Iris pigment epithelial cell (primary cell): Measurements from ENCODE around the gene PALLD.
"Not testable (repeated sequence)": the region's sequence is repeated elsewhere in the genome, so short reads cannot be mapped to it uniquely, and the experiment has no call there.

Experiments
- DNase-seq: peaks from one replicate; pipeline ENCODE4 v3.0.0-alpha.2; 2011; ENCODE audit warnings: low read depth

The PALLD gene

DNA sequence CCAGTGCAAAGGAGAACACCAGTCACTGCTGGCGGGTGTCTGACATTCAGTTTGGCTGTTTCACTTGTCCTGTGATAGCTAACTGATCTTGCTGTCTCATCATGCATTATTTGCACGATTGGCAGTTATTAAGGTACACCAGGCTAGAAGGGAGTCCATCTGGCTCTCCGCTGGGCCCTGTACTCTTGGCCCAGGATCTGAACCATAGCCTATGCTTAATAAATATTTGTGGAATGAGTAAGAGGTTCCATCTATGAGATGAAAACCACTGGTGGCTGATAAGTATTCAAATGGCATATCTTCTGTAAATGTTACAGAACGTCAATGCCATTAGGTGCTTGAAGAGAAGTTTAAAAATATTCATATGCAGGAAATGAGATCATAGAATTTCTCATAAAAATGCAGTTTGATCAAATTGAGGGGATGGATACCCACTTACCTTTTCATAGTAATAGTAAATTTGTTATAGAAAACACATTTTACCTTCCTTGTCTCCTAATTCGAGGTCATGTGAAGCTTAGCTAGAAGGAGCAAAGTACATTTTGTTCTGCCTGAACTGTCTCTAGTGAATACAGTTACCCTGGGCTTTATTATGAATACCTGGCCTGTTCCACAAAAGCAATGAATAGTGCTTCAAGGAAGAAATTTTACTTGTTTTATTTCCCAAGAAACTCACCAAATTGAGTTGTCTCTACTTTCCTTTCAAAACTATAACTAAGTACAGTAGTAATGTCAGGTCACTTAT, 299.7 kb downstream of the PALLD start:
- peak; percentile 95 for DNase-seq

DNA sequence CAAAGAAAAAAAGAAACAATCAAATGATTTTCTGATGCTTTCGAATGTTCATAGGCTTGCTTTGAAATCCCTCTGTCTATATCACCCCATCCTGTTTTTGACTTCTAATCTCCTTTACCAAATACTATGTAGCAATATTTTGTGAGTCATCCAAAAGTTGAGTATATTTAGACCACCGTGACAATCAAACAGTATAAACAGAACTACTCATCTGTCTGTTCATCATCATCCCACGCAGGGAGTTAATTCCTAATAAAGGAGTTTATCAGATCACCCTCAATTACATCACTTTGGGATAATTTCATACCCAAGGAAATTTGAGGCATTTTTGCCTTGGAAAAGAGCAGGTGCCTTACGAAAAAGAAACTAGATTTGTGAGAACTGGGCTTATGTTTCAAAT, 300.3 kb downstream of the PALLD start:
- DNase-seq: peak; percentile 96

DNA sequence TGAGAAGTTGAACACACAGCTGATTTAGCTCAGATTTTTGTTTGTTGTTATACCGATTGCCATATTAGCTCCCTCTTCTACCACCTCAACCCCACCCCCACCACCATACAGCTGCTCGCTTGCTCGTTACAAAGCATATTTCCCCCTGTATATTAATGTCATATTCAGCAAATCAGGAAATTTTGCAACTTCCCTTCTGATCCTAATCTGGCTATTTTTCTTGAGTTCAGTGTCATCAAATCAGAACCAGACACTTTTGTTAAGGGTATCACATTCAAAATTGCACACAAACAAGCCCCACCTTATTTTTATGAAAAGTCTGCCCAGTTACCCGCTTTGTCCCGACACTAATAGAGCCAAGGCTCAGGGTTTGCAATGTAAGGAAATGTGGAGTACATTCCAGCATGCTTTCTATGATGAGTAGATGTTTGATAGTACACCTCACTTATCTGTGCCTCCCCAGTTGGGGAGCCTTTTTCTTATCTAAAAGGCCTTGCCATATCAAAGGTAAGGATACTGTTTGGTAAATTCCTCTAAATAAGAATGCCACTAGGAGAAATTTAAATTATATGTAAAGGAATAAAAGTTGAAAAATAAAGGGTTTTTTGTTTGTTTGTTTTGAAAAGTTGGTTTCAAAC, 301.0 kb downstream of the PALLD start:
- peak; percentile 61 for DNase-seq

DNA sequence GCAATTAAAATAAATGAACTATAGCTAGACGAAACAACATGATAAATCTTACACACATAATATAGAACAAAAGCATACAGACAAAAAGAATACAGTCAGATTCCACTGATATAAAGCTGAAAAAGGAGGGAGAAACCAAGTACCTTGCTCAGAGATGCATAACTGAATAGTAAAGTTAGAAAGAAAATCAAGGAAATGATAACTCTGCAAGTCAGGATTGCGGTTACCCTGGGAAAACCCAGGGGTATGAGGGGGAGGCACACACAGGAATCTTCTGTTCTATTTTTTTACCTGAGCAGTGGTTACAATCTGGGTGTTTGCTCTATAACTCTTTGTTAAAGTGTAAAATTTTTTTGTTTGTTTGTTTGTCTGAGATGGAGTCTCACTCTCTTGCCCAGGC, 304.1 kb downstream of the PALLD start:
- DNase-seq: no peak

DNA sequence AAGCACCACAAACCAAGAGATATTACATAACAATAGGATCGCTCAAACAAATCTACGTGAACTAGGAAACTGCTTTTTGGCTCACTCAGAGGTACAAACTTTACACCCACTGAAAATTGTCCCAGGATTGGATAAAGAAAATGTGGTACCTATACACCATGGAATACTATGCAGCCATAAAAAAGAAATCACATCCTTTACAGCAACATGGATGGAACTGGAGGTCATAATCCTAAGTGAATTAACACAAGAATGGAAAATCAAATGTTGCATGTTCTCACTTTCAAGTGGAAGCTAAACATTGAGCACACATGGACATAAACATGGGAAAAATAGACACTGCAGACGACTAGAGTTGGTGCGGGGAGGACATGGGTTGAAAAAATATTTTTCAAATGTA, 305.4 kb downstream of the PALLD start:
- no peak for DNase-seq

DNA sequence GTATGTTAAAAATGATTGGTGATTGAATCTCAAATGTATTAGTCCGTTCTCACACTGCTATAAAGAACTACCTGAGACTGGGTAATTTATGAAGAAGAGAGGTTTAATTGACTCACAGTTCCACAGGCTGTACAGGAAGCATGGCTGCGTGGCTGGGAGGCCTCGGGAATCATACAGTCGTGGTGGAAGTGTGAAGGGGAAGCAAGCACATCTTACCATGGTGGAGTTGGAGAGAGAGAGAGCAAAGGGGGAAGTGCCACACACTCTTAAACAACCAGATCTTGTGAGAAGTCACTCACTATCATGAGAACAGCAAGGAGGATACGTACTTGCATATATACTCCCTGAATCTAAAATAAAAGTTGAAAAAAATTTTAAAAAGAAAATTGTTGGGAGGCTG, 306.2 kb downstream of the PALLD start:
- DNase-seq: not testable (repeated sequence)

DNA sequence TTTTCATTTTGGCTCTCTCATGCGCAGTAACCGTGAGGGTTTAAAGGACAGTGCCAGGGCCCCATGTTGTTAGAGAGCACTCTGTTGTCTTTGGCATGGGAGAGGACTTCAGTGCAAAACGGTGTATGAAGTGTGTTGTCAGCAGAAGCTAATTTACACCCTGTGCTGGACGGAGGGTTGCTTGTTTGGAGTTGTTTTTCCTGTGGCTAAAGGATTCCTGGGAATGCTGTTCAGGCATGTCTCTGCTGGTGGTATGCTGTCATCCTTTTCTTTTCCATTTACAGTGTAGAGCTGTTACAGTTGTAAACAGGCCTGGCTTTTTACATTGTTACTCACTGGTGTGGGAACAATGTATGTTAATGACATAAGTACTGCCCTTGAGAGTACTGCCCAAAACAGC, 306.9 kb downstream of the PALLD start:
- peak; percentile 77 for DNase-seq

DNA sequence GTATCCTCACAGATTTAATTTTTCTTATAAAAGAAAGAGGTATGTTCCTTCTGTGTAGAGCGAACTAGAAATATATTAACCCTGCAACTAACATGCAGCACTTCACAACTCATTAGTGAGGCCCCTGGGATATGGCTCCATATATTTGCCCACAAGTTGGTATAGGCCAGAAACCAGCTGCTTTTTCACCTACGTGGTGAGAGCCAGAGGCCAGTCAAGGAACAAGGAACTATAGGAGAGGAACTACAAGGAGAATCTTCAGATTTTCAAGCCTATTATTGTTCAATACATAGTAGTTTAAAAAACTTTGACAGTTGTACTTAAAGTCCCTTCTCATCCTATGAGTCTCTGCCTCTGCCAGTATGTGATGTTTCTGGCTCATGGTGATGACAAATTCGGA, 307.3 kb downstream of the PALLD start:
- no peak for DNase-seq

DNA sequence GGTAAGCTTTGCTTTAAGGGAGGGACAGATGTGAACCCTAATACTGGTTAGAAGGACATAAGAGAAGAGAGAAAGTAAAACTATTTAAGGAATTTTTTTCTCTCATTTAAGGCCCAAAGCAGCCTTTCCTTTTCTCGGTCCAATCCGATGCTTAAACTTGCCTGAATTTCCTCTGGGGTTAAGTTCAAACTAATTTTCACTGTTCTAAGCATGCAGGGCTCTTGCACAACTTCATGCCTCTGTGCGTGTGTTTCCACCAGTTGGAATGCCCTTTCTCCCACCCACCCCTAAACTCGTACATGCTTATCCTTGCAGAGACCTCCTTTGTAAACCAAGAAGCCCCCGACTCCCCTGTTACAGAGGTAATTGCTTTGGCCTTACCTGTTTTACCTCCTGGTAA, 308.5 kb downstream of the PALLD start:
- DNase-seq: peak; percentile 70

DNA sequence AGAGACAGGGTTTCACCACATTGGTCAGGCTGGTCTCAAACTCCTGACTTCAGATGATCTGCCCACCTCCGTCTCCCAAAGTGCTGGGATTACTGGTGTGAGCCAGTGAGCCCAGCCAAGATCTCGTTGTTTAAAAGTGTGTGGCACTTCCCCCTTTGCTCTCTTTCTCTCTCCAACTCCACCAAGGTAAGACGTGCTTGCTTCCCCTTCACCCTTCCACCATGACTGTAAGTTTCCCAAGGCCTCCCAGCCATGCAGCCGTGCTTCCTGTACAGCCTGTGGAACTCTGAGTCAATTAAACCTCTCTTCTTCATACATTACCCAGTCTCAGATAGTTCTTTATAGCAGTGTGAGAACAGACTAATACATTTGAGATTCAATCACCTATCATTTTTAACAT, 309.4 kb downstream of the PALLD start:
- not testable (repeated sequence) for DNase-seq

DNA sequence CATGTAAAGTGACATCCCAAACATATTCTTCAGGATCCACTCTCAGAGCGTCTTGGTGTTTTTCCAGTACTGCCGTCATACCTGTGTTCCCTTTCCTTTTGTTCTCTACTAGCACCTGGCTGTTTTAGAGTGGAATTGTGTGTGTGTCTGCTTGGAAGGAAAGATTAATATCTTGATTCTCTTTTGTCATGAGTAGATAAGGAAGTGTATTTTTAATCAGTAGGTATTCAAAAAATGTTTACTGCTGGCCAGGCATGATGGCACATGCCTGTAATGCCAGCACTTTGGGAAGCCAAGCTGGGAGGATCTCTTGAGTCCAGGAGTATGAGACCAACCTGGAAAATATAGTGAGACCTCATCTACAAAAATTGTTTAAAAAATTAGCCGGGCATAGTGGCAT, 314.4 kb downstream of the PALLD start:
- no peak for DNase-seq

DNA sequence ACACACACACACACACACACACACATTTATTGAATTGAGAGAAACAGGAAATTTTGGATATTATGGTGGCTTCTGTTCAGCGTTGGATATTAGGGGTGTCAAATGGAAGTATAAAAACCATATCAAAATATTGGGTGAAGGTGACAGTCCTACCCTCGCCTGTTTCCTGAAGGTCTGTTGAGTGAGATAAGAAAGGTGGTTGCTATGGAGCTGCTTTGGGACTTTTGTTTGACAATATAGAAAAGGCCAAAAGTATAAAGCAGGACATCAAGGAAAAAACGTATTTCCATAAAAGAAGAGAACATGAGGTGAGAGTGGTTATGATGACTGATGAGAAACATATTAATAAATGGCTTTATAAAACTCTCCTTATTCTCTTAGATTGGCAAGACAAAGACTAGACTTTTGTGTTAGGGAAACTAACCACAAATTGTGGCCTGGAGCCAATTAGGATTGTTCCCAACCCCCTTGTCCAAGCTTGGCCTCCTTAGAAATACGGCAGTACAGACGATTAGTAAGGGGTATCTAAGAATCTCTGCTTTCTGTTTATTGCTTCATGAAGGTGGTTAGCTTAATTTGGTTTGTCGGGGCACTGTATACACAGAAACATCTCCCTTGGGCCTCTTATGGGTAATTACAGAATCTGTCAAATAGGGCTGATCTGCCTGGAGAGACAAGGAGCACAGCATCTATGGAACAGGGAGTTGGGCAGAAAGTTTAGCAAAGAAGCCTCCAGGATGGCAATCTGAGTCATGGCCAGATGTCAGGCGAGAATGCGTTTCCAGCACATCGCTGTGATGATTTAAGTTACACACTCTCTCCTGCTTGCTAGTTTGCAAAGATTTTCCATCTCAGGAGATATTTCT, 315.2 kb downstream of the PALLD start:
- DNase-seq: peak; percentile 83

DNA sequence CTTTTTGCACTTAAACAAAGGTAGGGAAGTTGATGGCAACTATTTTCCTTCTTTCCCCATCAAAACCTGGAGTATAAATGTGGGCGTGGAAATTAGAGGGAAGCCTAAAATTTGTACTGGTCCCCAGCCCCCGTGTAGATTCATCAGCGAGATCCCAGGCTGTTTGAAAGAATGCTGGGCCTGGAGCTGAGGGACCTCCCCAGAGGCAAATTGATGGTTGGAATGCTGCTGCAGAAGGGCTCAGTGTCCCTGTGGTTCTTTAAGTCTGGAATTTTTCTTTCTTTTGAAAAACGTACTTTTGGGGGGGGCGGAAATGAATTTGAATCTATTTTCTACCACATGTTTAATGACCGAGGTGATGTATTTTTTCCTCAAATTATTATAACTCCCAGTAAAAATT, 316.0 kb downstream of the PALLD start:
- no peak for DNase-seq

DNA sequence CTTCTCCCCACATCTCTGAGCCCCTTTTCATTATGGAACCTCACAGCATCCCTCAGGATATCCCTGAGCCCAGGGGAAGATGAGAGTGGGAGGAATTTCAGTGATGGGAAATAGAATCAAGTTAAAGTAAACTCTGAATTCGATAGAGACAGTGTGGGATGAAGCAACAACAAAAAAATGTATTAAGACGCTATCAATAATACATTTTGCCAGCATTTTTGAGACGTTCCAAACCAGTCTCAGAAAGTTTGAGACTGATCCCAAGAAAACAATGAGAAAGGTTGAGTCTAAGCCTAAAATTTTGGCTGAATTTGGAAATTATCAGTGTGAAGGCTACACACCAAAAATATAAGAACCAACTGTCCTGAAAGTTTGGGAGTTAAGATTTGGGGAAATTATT, 317.0 kb downstream of the PALLD start:
- DNase-seq: no peak

DNA sequence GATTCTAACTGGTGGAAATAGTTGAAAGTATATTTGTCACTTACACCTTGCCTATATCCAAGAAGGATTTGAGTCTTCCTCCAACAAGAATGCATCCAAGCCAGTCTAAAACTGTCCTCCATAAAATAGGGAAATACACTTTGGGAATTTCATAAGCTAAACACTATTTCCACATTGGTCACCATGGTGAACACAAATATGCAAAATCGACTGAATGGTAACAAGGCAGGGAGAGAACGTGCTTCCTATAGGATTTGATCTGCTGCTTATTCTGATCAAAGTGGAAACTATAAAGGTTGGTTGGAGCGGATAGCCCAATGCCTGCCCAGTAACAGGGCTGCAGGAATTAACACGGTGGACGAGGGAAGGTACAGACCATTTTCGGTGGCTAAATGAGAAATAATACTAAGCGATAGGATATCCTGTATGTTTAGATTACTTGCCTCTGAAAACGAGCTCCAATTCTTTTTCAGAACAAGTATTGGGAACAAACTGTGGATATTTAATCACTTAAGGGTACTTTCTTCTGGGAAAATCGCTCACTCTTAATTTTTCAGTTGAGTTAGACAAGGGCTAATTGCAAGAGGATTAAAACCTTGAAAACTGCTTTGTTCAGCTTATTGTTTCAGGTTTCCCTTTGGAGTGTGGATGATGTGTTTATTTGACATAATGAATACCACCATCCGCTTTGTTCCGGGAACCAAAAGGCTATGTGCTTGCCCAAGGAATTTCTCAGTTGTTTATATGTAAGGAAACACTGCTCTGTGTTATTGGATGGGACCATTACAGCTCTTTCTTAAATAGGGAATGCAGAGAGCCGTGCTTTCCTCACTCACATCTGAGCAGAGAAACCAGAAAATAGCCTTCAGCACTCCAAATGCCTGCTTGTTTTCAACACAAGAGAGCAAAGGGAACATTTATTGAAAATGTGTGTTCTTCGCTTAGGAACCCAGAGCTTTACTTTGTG, 318.8 kb downstream of the PALLD start:
- peak; percentile 86 for DNase-seq

DNA sequence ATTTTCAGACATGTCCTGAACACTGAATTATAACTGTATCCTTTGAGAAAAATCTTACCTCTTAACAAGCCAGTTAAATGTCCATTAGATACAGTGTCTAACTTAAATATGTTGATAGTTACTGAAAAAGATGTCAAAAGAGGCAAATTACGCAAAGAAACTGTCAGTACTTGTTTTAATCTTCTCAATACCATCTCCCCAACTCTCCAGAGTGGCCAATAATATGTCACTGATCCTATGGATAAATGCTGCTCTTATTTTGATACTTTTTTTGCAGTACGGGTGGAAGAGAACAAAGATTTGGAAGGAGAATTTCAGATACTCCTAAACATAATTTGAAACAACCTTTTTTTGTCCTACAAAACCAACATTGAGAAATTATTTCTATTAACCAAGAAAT, 320.5 kb downstream of the PALLD start:
- DNase-seq: no peak

DNA sequence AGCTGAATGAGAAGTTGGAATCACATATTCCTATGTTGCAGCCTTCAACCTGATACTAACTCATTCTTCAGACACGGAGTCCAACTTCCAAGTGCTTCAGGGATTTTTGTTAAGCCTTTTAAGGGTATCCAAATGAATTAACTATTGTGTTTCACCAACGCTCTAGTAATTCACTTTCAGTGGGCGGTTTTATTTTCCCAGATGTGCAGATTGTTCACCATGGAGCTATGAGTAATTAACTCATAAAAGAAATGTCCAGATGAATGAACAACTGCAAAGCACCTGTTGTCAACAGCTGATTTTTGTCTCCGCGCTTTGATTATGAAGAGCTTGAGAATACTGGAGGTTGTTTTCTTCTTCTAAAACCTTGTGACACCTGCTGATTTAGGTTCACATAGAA, 325.6 kb downstream of the PALLD start:
- no peak for DNase-seq

DNA sequence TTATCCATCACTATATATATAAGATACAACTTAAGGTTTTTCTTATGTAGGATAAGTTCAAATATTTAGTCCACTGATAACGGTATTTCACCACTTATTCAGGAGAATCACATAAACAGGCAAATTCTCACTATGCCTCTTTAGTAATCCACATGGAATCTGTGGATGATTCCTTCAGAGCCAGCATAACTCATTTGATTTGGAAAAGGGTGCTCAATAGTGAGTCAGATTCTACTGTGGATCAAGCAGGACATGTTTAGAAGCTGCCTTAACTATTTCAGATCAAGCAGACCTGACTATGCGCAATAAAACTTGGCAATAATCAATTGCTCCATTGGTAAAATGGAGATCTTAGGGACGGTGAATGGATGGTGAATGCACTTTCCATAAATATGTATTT, 329.1 kb downstream of the PALLD start:
- DNase-seq: no peak

DNA sequence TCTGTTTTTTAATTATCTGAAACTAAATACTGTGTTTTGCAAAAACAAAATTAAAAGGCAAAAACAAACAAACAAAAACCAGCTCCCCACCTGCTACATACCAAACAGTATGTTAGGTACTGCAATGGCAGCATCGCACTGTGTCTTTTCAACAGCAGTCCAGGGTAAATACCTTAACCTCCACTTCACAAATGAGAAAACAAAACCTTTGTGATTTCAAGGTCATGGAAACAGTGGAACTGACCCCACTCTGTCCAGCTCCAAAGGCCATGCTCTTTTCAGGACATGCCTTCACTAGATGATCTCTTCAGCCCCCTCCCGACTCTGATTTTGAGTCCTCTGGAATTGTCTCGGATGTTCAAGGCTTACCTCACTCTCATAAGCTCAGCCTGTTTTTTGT, 329.8 kb downstream of the PALLD start:
- DNase-seq: no peak

DNA sequence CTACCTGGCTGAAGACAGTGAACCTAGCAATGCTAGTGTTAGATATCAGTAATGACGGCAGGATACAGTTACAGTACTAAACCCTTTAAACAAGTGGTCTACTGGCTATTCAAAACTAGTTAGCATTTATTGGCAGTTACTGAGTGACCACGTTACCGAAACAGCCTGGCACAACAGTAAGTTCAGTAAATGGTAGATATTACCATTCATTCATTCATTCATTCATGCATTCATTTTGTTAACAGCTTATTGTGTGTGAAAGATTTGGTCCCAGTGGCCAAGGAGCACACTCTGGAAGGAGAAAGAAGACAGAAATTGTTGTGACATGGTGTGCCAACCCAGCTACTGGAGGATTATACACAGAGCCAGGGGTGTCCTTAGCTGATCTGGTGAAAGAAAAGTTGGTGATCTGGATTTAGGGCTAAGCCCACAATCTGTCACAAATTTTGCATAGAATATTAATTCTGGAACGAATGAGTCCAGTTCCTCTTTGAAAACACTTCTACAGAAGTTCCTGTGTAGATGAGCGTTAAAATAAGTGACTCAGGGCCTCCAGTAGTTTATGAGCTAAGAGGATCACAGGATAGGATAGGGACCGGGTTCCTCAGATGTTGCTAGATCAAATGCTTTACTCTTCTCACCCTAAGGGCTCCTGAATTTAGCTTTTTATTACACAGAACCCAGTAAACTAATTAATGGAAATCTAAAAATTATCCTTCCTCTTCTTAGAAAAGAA, 334.1 kb downstream of the PALLD start:
- DNase-seq: peak; percentile 64

DNA sequence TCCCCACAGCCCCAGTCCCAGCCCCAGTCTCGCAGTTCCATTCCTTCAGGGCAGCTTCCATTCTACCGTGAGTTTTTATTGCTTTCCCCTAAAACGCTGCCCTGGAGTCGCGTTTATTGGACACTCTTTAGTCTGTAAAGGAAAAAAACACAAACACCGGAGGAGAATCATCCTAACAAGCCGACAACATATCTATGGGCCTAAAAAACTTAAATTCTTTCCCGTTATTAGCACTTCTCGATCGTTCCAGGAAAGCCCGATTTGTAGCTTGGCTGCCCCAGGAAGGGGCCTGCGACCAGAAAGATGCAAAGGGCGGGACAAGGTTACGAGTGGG, 334.7 kb downstream of the PALLD start:
- DNase-seq: no peak
